Stimulated activated CD4-positive, alpha-beta T cell treated with anti-CD3 and anti-CD28 coated beads, TNF-alpha, amount 100 ng/mL, for 24 hours (primary cell): ENCODE measurements around the gene JSRP1.

Experiments used
- DNase-seq, 3 experiments: peaks; one replicate each; pipeline ENCODE4 v3.0.0-alpha.2; 2020; ENCODE audit warnings: low read depth in 3 of 3

The JSRP1 gene

GRCh38 chr19:2232286-2233151 is 23.7 kb downstream of the JSRP1 start:
- DNase-seq = no peak

GRCh38 chr19:2231621-2232221 is 24.5 kb downstream of the JSRP1 start:
- DNase-seq = no peak

GRCh38 chr19:2230807-2231533 is 25.2 kb downstream of the JSRP1 start:
- no peak for DNase-seq

GRCh38 chr19:2230033-2230531 is 26.1 kb downstream of the JSRP1 start:
- DNase-seq = no peak

- DNase-seq = no peak
Observed at GRCh38 chr19:2229103-2230032, 26.8 kb downstream of the JSRP1 start.

GRCh38 chr19:2228157-2229030 is 27.8 kb downstream of the JSRP1 start:
- DNase-seq = no peak

GRCh38 chr19:2227415-2228156 is 28.6 kb downstream of the JSRP1 start:
- no peak for DNase-seq

- DNase-seq = no peak
Observed at GRCh38 chr19:2226840-2227360, 29.3 kb downstream of the JSRP1 start.

GRCh38 chr19:2226051-2226839 is 30.0 kb downstream of the JSRP1 start:
- no peak for DNase-seq

- no peak for DNase-seq
Observed at GRCh38 chr19:2225415-2226050, 30.7 kb downstream of the JSRP1 start.

GRCh38 chr19:2224754-2225349 is 31.4 kb downstream of the JSRP1 start:
- DNase-seq = no peak

GRCh38 chr19:2223959-2224358 is 32.3 kb downstream of the JSRP1 start:
- DNase-seq = no peak

GRCh38 chr19:2223391-2223790 is 32.8 kb downstream of the JSRP1 start:
- no peak for DNase-seq

- DNase-seq = no peak
Observed at GRCh38 chr19:2221918-2222317, 34.3 kb downstream of the JSRP1 start.

GRCh38 chr19:2221250-2221831 is 34.9 kb downstream of the JSRP1 start:
- no peak for DNase-seq

GRCh38 chr19:2219726-2220125 is 36.5 kb downstream of the JSRP1 start:
- no peak for DNase-seq

- DNase-seq = no peak
Observed at GRCh38 chr19:2217591-2217990, 38.6 kb downstream of the JSRP1 start.
